ENCODE results near the gene KRT10. TPM values are rescaled to one million over a fixed set of nuclear protein-coding genes. Genes with fewer than 3 reads are reported as not detected.

Gene KRT10
- total RNA-seq, 1 experiment from 2014 or later, result 28.4 TPM

DNA sequence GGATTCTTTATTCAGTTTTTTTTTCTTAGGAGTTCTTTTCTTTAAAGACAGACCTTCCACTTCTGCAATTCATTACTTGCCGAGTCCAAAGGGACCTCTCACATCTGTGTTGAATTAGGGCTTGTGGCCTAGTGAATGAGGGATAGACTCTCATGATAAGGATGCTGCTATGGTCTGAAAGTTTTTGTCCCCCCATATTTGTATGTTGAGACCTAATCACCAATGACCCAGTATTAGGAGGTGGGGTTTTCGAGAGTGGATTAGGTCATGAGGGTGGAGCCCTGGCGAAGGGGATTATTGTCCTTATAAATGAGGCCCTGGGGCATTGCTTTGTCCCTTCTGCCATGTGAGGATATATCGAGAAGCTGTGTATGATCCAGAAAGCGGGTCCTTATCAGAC, 35.1 kb upstream of the KRT10 start:
- H3K4me2 ChIP-seq (ENCODE audit: insufficient read depth, insufficient read length, low read length), result no peak overlapping the region
- TF ChIP-seq, protein P1, sequence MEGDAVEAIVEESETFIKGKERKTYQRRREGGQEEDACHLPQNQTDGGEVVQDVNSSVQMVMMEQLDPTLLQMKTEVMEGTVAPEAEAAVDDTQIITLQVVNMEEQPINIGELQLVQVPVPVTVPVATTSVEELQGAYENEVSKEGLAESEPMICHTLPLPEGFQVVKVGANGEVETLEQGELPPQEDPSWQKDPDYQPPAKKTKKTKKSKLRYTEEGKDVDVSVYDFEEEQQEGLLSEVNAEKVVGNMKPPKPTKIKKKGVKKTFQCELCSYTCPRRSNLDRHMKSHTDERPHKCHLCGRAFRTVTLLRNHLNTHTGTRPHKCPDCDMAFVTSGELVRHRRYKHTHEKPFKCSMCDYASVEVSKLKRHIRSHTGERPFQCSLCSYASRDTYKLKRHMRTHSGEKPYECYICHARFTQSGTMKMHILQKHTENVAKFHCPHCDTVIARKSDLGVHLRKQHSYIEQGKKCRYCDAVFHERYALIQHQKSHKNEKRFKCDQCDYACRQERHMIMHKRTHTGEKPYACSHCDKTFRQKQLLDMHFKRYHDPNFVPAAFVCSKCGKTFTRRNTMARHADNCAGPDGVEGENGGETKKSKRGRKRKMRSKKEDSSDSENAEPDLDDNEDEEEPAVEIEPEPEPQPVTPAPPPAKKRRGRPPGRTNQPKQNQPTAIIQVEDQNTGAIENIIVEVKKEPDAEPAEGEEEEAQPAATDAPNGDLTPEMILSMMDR (conservative IDR thresholded peaks at IDR 0.05), result no peak
- no CpG with 5 or more reads among the region's 5 CpGs for WGBS (ENCODE audit: extremely low coverage, insufficient read length, low lambda C conversion rate)
- no peak overlapping the region for H2AFZ ChIP-seq (ENCODE audit: low read length)
- Mint-ChIP-seq H3K4me3 (no peak overlapping the region), H3K4me1 (peaks cover 20 to 24% of the 10 kb centered on the region in 2 experiments), H3K27ac (no peak overlapping the region), H3K9me3 (no peaks in the 10 kb centered on the region; a peak in 1 of 5 replicates), H3K36me3 (ENCODE audit: insufficient read depth in 1 of 3, low read depth in 3 of 3) (no peaks in the 10 kb centered on the region; a peak in 1 of 7 replicates), H3K27me3 (ENCODE audit: low read depth) (peaks cover 5% of the 10 kb centered on the region)
- no peak overlapping the region for H2BK15ac ChIP-seq (ENCODE audit: low read depth, low read length)
- no peaks in the 10 kb centered on the region for H3K9me3 ChIP-seq (ENCODE audit: control insufficient read depth, low read depth, low read length)
- no peaks in the 10 kb centered on the region for H3K27me3 ChIP-seq (ENCODE audit: insufficient read depth, low read length)
- H3K23me2 ChIP-seq (ENCODE audit: insufficient read length, low read depth, low read length, poor library complexity, severe bottlenecking), result no peaks in the 10 kb centered on the region
- no peak overlapping the region for H3K14ac ChIP-seq (ENCODE audit: insufficient read depth, low read length)
- no peaks in the 10 kb centered on the region for H3K79me1 ChIP-seq (ENCODE audit: insufficient read depth, low read depth, low read length, poor library complexity, severe bottlenecking)
- H3K27ac ChIP-seq (ENCODE audit: insufficient read length, low read depth, low read length), result no peak overlapping the region
- H4K20me1 ChIP-seq (ENCODE audit: control insufficient read depth, insufficient read depth, insufficient read length), result no peaks in the 10 kb centered on the region
- H2BK12ac ChIP-seq (ENCODE audit: insufficient read length, low read depth, low read length), result no peak overlapping the region
- H4K91ac ChIP-seq (ENCODE audit: insufficient read length, low read depth, low read length), result no peak overlapping the region
- H2BK5ac ChIP-seq (ENCODE audit: insufficient read length, low read length), result no peak overlapping the region
- no peak overlapping the region for H2AK5ac ChIP-seq (ENCODE audit: insufficient read length, low read length)
- H2BK120ac ChIP-seq (ENCODE audit: low read depth, low read length, poor library complexity, severe bottlenecking), result no peak overlapping the region
- no peak overlapping the region for H3T11ph ChIP-seq (ENCODE audit: low read length)
- H3K23ac ChIP-seq (ENCODE audit: insufficient read length, low read depth, low read length), result no peak overlapping the region
- H3K9ac ChIP-seq (ENCODE audit: extremely low read depth, insufficient read length, low read length), result no peak overlapping the region
- H3K79me2 ChIP-seq (ENCODE audit: insufficient read depth, low read length), result no peaks in the 10 kb centered on the region
- no peak overlapping the region for H4K8ac ChIP-seq (replicated peaks; ENCODE audit: insufficient read length, low read depth, low read length)
- no peaks in the 10 kb centered on the region; the same call in none of the 2 replicates for H3K4me1 ChIP-seq (ENCODE audit: insufficient read depth, low read length)
- no peak overlapping the region for H3K4ac ChIP-seq (ENCODE audit: low read depth, low read length)
- H4K5ac ChIP-seq (ENCODE audit: insufficient read length, low read depth, low read length), result no peak overlapping the region
- no peak overlapping the region for H2BK20ac ChIP-seq (ENCODE audit: low read depth, low read length, poor library complexity, severe bottlenecking)
- DNase-seq, result no peak
- H3K18ac ChIP-seq (ENCODE audit: insufficient read length, low read depth, low read length), result no peak overlapping the region
- no peak overlapping the region for H3K56ac ChIP-seq (ENCODE audit: insufficient read length, low read depth, low read length)

Measured in H9 (cell line).